ENCODE data around the gene SEPHS2. TPM values are rescaled to one million over a fixed set of nuclear protein-coding genes. Genes with fewer than 3 reads are reported as not detected.

Gene SEPHS2
- total and polyA plus RNA-seq, 2 of the 8 experiments (the other 6 are each of a cell fraction or from before 2014, with no cell fraction given) = 28.2 to 61.8 TPM

DNA sequence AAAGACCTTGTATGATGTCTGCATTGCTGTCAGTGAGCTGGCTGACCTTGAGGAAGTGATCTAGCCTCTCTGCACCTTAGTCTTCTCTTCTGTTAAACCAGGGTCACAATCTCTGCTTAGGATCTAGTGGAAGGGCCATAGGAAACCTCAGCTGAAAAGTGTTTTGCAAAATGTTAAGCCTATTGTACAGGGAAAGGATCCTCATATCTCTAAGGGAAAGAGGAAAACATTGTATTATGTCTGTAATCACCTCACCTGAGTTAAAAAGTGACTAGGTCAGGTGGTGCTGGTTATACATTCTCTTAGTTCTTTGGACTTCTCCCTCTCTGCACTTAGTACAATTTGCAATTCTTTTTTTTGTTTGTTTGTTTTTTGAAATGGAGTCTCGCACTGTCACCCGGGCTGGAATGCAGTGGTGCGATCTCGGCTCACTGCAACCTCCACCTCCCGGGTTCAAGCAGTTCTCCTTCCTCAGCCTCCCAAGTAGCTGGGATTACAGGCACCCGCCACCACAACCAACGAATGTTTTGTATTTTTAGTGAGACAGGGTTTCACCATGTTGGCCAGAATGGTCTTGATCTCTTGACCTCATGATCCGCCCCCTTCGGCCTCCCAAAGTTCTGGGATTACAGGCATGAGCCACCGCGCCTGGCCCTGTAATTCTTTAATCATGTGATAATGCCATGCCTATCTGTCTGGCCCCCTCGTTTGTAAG lies 2.0 kb upstream of the SEPHS2 start:
- H4K8ac ChIP-seq (ENCODE audit: extremely low read depth, insufficient read depth, low read length) = no peak overlapping the region
- H2BK5ac ChIP-seq (ENCODE audit: low read depth, low read length) = no peak overlapping the region
- WGBS, 2 experiments (ENCODE audit: extremely low coverage in 1 of 2, insufficient coverage in 1 of 2, insufficient read length in 1 of 2, insufficient replicate concordance in 2 of 2, low coverage in 1 of 2, low lambda C conversion rate in 2 of 2, missing lambda C conversion rate in 1 of 2) = 87% methylated on average over 12 of the region's 12 CpGs; no CpG with 5 or more reads in 1 of the 2 experiments
- no peak overlapping the region for H2BK12ac ChIP-seq (ENCODE audit: low read depth, low read length)
- no peak for FAIRE-seq
- peaks cover 0 to 9% (median 6%) of the 10 kb centered on the region in 4 experiments; a peak in 5 of 7 replicates for H3K4me1 ChIP-seq (replicated peaks in 1 of 4; ENCODE audit: control insufficient read depth in 3 of 4, insufficient read depth in 4 of 4, low read length in 3 of 4)
- ChIA-PET POLR2A (ENCODE audit: partially characterized antibody) (interaction anchor here (1.0 to 1.8 kb wide), 3 partner anchors 93 to 124 kb away, joined by 3 to 7 read pairs (median 6); partner anchors contain the start of genes CD2BP2 and ZNF688), CTCF (ENCODE audit: partially characterized antibody) (interaction anchor here (1.2 to 4.7 kb wide), 12 partner anchors 10 to 190 kb away, joined by 3 to 42 read pairs (median 6); partner anchors contain the start of genes DCTPP1 and ZNF747)
- H2BK20ac ChIP-seq (ENCODE audit: low read length) = no peak overlapping the region
- peaks cover 0 to 4% (median 1%) of the 10 kb centered on the region in 4 experiments; a peak in 1 of 7 replicates for H3K27me3 ChIP-seq (replicated peaks in 1 of 4; ENCODE audit: control insufficient read depth in 3 of 4, extremely low read depth in 1 of 4, insufficient read depth in 3 of 4, low read length in 3 of 4)
- no peak overlapping the region for H4K5ac ChIP-seq (ENCODE audit: insufficient read length, low read depth, low read length)
- H3K27ac ChIP-seq (ENCODE audit: low read depth, low read length) = no peak overlapping the region
- H3K79me2 ChIP-seq (ENCODE audit: control insufficient read depth in 1 of 2, insufficient read depth in 2 of 2, low read length in 2 of 2) = peaks cover 0 to 12% of the 10 kb centered on the region in 2 experiments; a peak in 1 of 4 replicates
- no peak overlapping the region for H3K4ac ChIP-seq (replicated peaks; ENCODE audit: insufficient read length, low read depth, low read length)
- H3K9ac ChIP-seq (replicated peaks in 1 of 4; ENCODE audit: extremely low read depth in 1 of 4, low read depth in 3 of 4, low read length in 3 of 4) = no peak overlapping the region
- no peak overlapping the region for H3K4me2 ChIP-seq (ENCODE audit: insufficient read depth in 1 of 2, low read depth in 2 of 2, low read length in 2 of 2)
- no peak overlapping the region for H3K14ac ChIP-seq (ENCODE audit: insufficient read length)
- no peak overlapping the region for H3K56ac ChIP-seq (replicated peaks; ENCODE audit: insufficient read length, low read depth, low read length)
- no peak overlapping the region for H3K18ac ChIP-seq (ENCODE audit: extremely low read depth, low read length)
- no peaks in the 10 kb centered on the region for H3K9me3 ChIP-seq (ENCODE audit: insufficient read depth in 2 of 2, low read depth in 1 of 2, low read length in 1 of 2)
- no peak overlapping the region for H2AK5ac ChIP-seq (ENCODE audit: low read depth, low read length)
- H3K79me1 ChIP-seq (ENCODE audit: low read depth, low read length) = peaks cover 9% of the 10 kb centered on the region
- no peak overlapping the region for H3K4me3 ChIP-seq (ENCODE audit: extremely low read depth in 1 of 4, insufficient read depth in 2 of 4, low read depth in 3 of 4, low read length in 4 of 4)
- no peak for DNase-seq (ENCODE audit: low read depth in 1 of 2, low spot score in 2 of 2)
- H4K91ac ChIP-seq (replicated peaks; ENCODE audit: insufficient read length, low read length) = no peak overlapping the region
- H3K23me2 ChIP-seq (ENCODE audit: low read depth, low read length) = peaks cover 6% of the 10 kb centered on the region
- H3K36me3 ChIP-seq (ENCODE audit: control insufficient read depth in 2 of 4, insufficient read depth in 4 of 4, low read length in 3 of 4) = peaks cover 0 to 13% (median 0%) of the 10 kb centered on the region in 4 experiments; a peak in 1 of 8 replicates
- H2AFZ ChIP-seq (ENCODE audit: low read length) = no peak overlapping the region
- H2BK15ac ChIP-seq (ENCODE audit: low read length) = no peak overlapping the region
- no peak overlapping the region for H2BK120ac ChIP-seq (replicated peaks; ENCODE audit: low read depth, low read length)
- H3K23ac ChIP-seq (ENCODE audit: insufficient read length) = no peak overlapping the region
- H4K20me1 ChIP-seq (replicated peaks in 1 of 2; ENCODE audit: control insufficient read depth in 1 of 2, insufficient read depth in 2 of 2, low read length in 2 of 2) = peaks cover 0 to 3% of the 10 kb centered on the region in 2 experiments
- TF ChIP-seq, protein P1, sequence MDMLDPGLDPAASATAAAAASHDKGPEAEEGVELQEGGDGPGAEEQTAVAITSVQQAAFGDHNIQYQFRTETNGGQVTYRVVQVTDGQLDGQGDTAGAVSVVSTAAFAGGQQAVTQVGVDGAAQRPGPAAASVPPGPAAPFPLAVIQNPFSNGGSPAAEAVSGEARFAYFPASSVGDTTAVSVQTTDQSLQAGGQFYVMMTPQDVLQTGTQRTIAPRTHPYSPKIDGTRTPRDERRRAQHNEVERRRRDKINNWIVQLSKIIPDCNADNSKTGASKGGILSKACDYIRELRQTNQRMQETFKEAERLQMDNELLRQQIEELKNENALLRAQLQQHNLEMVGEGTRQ (IDR thresholded peaks at IDR 0.05; ENCODE audit: low read length) = no peak
- TF ChIP-seq ASH2L (IDR thresholded peaks at IDR 0.05; ENCODE audit: low read length) = no peak
- TF ChIP-seq SP1 (IDR thresholded peaks at IDR 0.05; ENCODE audit: low read depth, low read length) = no peak
- TF ChIP-seq JUND (IDR thresholded peaks at IDR 0.05; ENCODE audit: low read length) = no peak
- TF ChIP-seq EP300 (IDR thresholded peaks at IDR 0.05; ENCODE audit: borderline replicate concordance in 1 of 2, low read depth in 2 of 2, low read length in 2 of 2) = no peak
